ENCODE results near the gene FAM219A.

Gene FAM219A

DNA sequence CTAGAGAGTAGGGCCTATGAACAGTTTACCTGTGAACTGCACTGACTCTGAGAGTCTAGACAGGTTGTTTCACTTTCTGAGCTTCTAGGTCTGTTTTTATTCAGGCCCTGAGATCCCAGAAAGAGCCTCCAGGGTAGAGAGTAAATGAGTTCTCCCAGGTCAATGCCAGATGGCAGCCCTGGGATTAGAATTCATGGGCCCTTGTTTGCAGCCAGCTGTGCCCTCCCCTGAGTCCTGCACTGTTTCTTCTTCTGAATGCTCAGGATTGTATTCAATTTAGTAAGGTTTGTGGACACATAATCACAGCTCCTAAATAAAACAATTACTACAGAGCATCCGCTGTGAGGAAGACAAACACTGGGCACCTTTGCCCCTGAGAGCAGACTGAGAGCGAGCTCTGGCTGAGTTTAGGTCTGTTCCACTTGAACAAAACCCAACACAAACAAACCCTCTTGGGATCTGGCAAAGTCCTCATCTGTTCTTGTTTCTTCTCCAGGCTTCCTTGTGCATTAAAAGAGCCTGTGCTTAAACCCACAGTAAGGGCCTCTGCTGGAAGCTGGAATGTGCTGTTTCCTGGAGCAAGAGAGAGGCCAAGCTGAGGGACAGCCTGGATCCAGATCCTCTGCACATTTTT lies 29.9 kb downstream of the FAM219A start:
- TF ChIP-seq FOXA1 (IDR thresholded peaks at IDR 0.05) (no peak), HDGF (IDR thresholded peaks at IDR 0.05; ENCODE audit: borderline replicate concordance) (no peak), FOXM1 (IDR thresholded peaks at IDR 0.05; ENCODE audit: borderline replicate concordance) (no peak), BHLHE40 (IDR thresholded peaks at IDR 0.05; ENCODE audit: borderline replicate concordance) (no peak), SUZ12 (IDR thresholded peaks at IDR 0.05) (no peak)
- DNase-seq (ENCODE audit: extremely low spot score), result no peak
- POLR2A ChIA-PET, result no interaction called here
- CTCF ChIA-PET, result interaction anchor here (0.7 kb wide), 1 partner anchor 24 kb away, joined by 3 read pairs; no protein-coding TSS in a partner anchor

- POLR2A ChIA-PET, result no interaction called here
- CTCF ChIA-PET, result no interaction called here
- TF ChIP-seq SUZ12 (IDR thresholded peaks at IDR 0.05) (no peak), ZNF384 (IDR thresholded peaks at IDR 0.05) (no peak), NFRKB (IDR thresholded peaks at IDR 0.05) (no peak), TARDBP (IDR thresholded peaks at IDR 0.05) (no peak), ARNT (IDR thresholded peaks at IDR 0.05) (no peak), LEF1 (IDR thresholded peaks at IDR 0.05; ENCODE audit: borderline replicate concordance) (no peak), FOXK2 (IDR thresholded peaks at IDR 0.05) (no peak), FOXA1 (IDR thresholded peaks at IDR 0.05) (no peak), SP1 (IDR thresholded peaks at IDR 0.05) (no peak), BHLHE40 (IDR thresholded peaks at IDR 0.05; ENCODE audit: borderline replicate concordance) (no peak), HDGF (IDR thresholded peaks at IDR 0.05; ENCODE audit: borderline replicate concordance) (no peak), ELF4 (IDR thresholded peaks at IDR 0.05) (no peak), CTBP1 (IDR thresholded peaks at IDR 0.05; ENCODE audit: borderline replicate concordance) (no peak), L3MBTL2 (conservative IDR thresholded peaks at IDR 0.05) (no peak), FOXM1 (IDR thresholded peaks at IDR 0.05; ENCODE audit: borderline replicate concordance) (no peak)
- TF ChIP-seq, protein P1, sequence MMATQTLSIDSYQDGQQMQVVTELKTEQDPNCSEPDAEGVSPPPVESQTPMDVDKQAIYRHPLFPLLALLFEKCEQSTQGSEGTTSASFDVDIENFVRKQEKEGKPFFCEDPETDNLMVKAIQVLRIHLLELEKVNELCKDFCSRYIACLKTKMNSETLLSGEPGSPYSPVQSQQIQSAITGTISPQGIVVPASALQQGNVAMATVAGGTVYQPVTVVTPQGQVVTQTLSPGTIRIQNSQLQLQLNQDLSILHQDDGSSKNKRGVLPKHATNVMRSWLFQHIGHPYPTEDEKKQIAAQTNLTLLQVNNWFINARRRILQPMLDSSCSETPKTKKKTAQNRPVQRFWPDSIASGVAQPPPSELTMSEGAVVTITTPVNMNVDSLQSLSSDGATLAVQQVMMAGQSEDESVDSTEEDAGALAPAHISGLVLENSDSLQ (IDR thresholded peaks at IDR 0.05), result no peak
- no peak for DNase-seq (ENCODE audit: extremely low spot score)
These were observed 31.9 kb downstream of the FAM219A start for GRCh38 chr9:34426347-34427074.

GRCh38 chr9:34419716-34420504 lies 38.5 kb downstream of the FAM219A start:
- POLR2A ChIA-PET, result no interaction called here
- TF ChIP-seq ELF4 (IDR thresholded peaks at IDR 0.05), result no peak
- no peak for TF ChIP-seq L3MBTL2 (conservative IDR thresholded peaks at IDR 0.05)
- TF ChIP-seq NFRKB (IDR thresholded peaks at IDR 0.05), result no peak
- no peak for TF ChIP-seq CTBP1 (IDR thresholded peaks at IDR 0.05; ENCODE audit: borderline replicate concordance)
- no peak for TF ChIP-seq BHLHE40 (IDR thresholded peaks at IDR 0.05; ENCODE audit: borderline replicate concordance)
- TF ChIP-seq HDGF (IDR thresholded peaks at IDR 0.05; ENCODE audit: borderline replicate concordance), result no peak
- TF ChIP-seq FOXK2 (IDR thresholded peaks at IDR 0.05), result no peak
- no peak for TF ChIP-seq SUZ12 (IDR thresholded peaks at IDR 0.05)
- TF ChIP-seq TARDBP (IDR thresholded peaks at IDR 0.05), result no peak
- CTCF ChIA-PET, result no interaction called here

GRCh38 chr9:34417734-34418133 lies 40.6 kb downstream of the FAM219A start:
- ChIA-PET POLR2A (interaction anchor here (0.6 kb wide), 1 partner anchor 211 kb away, joined by 3 read pairs; no protein-coding TSS in a partner anchor), CTCF (no interaction called here)
- no peak for DNase-seq (ENCODE audit: extremely low spot score)
- no peak for TF ChIP-seq ZNF384 (IDR thresholded peaks at IDR 0.05)
- no peak for TF ChIP-seq FOXK2 (IDR thresholded peaks at IDR 0.05)
- no peak for TF ChIP-seq HDGF (IDR thresholded peaks at IDR 0.05; ENCODE audit: borderline replicate concordance)
- TF ChIP-seq LEF1 (IDR thresholded peaks at IDR 0.05; ENCODE audit: borderline replicate concordance), result no peak
- TF ChIP-seq ARNT (IDR thresholded peaks at IDR 0.05), result no peak
- no peak for TF ChIP-seq BHLHE40 (IDR thresholded peaks at IDR 0.05; ENCODE audit: borderline replicate concordance)
- TF ChIP-seq L3MBTL2 (conservative IDR thresholded peaks at IDR 0.05), result no peak
- TF ChIP-seq SP1 (IDR thresholded peaks at IDR 0.05), result no peak
- TF ChIP-seq ELF4 (IDR thresholded peaks at IDR 0.05), result no peak
- no peak for TF ChIP-seq CTBP1 (IDR thresholded peaks at IDR 0.05; ENCODE audit: borderline replicate concordance)
- no peak for TF ChIP-seq FOXA1 (IDR thresholded peaks at IDR 0.05)
- no peak for TF ChIP-seq FOXM1 (IDR thresholded peaks at IDR 0.05; ENCODE audit: borderline replicate concordance)
- no peak for TF ChIP-seq NFRKB (IDR thresholded peaks at IDR 0.05)
- TF ChIP-seq, protein P1 (IDR thresholded peaks at IDR 0.05), result no peak
- TF ChIP-seq SUZ12 (IDR thresholded peaks at IDR 0.05), result no peak
- no peak for TF ChIP-seq TARDBP (IDR thresholded peaks at IDR 0.05)

More at GRCh38 chr9:34419716-34420504, 38.5 kb downstream of the FAM219A start:
- DNase-seq (ENCODE audit: extremely low spot score), result no peak

DNA sequence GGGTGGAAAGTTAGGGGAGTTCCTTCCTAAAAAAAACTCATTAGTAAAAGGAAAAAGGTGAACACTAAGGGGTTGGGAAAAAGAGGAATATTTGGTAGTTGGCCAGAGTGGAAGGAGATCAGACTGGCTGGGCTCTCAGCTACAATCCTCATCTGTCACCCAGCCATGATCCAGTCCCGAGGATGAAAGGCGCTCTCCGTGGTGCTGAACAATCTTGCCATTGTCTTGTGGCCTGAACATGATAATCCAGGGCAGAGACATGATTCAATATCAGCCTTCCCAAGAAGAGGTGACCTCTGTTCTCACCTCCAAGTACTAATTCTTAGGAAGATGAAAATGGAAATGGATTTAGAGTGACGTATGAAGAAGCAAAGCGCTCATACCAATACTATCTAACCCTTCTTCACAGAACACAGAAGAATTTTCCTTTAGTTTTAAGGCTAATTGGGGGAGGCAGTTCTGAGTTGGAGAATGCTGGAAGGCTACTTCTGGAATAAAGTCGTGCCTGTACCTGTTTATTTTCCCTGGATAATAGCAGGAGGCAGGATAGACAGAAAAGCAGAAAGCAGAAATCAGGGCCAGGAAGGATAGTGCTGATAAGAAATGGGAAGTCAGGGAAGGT lies 45.0 kb downstream of the FAM219A start:
- ChIA-PET CTCF (interaction anchor here (2.1 kb wide), 1 partner anchor 9 kb away, joined by 8 read pairs; no protein-coding TSS in a partner anchor), POLR2A (no interaction called here)
- no peak for TF ChIP-seq FOXK2 (IDR thresholded peaks at IDR 0.05)
- TF ChIP-seq BHLHE40 (IDR thresholded peaks at IDR 0.05; ENCODE audit: borderline replicate concordance), result no peak
- no peak for TF ChIP-seq SP1 (IDR thresholded peaks at IDR 0.05)
- no peak for TF ChIP-seq ELF4 (IDR thresholded peaks at IDR 0.05)
- TF ChIP-seq TARDBP (IDR thresholded peaks at IDR 0.05), result no peak
- TF ChIP-seq HDGF (IDR thresholded peaks at IDR 0.05; ENCODE audit: borderline replicate concordance), result no peak
- no peak for TF ChIP-seq FOXM1 (IDR thresholded peaks at IDR 0.05; ENCODE audit: borderline replicate concordance)
- TF ChIP-seq SUZ12 (IDR thresholded peaks at IDR 0.05), result no peak
- TF ChIP-seq, protein P1 (IDR thresholded peaks at IDR 0.05), result no peak
- no peak for TF ChIP-seq FOXA1 (IDR thresholded peaks at IDR 0.05)
- TF ChIP-seq CTBP1 (IDR thresholded peaks at IDR 0.05; ENCODE audit: borderline replicate concordance), result no peak
- TF ChIP-seq LEF1 (IDR thresholded peaks at IDR 0.05; ENCODE audit: borderline replicate concordance), result no peak
- no peak for TF ChIP-seq ZNF384 (IDR thresholded peaks at IDR 0.05)
- TF ChIP-seq ARNT (IDR thresholded peaks at IDR 0.05), result no peak
- TF ChIP-seq NFRKB (IDR thresholded peaks at IDR 0.05), result no peak
- no peak for TF ChIP-seq L3MBTL2 (conservative IDR thresholded peaks at IDR 0.05)
- peak; percentile 56 for DNase-seq (ENCODE audit: extremely low spot score)
